Stimulated activated CD8-positive, alpha-beta memory T cell treated with anti-CD3 and anti-CD28 coated beads, Interleukin-2, amount 100 ng/mL, for 1 hour (primary cell): ENCODE measurements around the gene PTPRN2.
"Not testable (repeated sequence)": the region's sequence is repeated elsewhere in the genome, so short reads cannot be mapped to it uniquely, and the experiment has no call there.

Source experiments
- DNase-seq, 2 donors: peaks; one replicate each; pipeline ENCODE4 v3.0.0-alpha.2; 2020; ENCODE audit warnings: low read depth in 2 of 2

The PTPRN2 gene

GRCh38 chr7:158516524-158516923 lies 71.1 kb downstream of the PTPRN2 start:
- no peak for DNase-seq

- no peak for DNase-seq
Measured at GRCh38 chr7:158512869-158513268, 74.8 kb downstream of the PTPRN2 start.

GRCh38 chr7:158512042-158512441 lies 75.6 kb downstream of the PTPRN2 start:
- DNase-seq: no peak

- DNase-seq: no peak
Measured at GRCh38 chr7:158508802-158509385, 78.7 kb downstream of the PTPRN2 start.

- not testable (repeated sequence) for DNase-seq
Measured at GRCh38 chr7:158508321-158508720, 79.3 kb downstream of the PTPRN2 start.

GRCh38 chr7:158507917-158508316 lies 79.7 kb downstream of the PTPRN2 start:
- no peak for DNase-seq

- not testable (repeated sequence) for DNase-seq
Measured at GRCh38 chr7:158507175-158507574, 80.4 kb downstream of the PTPRN2 start.

GRCh38 chr7:158506626-158507025 lies 81.0 kb downstream of the PTPRN2 start:
- no peak for DNase-seq

GRCh38 chr7:158505683-158506082 lies 81.9 kb downstream of the PTPRN2 start:
- no peak for DNase-seq

- no peak for DNase-seq
Measured at GRCh38 chr7:158502068-158502750, 85.4 kb downstream of the PTPRN2 start.

- DNase-seq: no peak
Measured at GRCh38 chr7:158501393-158502067, 86.1 kb downstream of the PTPRN2 start.

- no peak for DNase-seq
Measured at GRCh38 chr7:158500651-158501052, 87.0 kb downstream of the PTPRN2 start.

- no peak for DNase-seq
Measured at GRCh38 chr7:158499082-158499455, 88.6 kb downstream of the PTPRN2 start.

- DNase-seq: no peak
Measured at GRCh38 chr7:158498443-158499081, 89.1 kb downstream of the PTPRN2 start.

- no peak for DNase-seq
Measured at GRCh38 chr7:158497627-158498026, 90.0 kb downstream of the PTPRN2 start.

- DNase-seq: no peak
Measured at GRCh38 chr7:158495786-158496185, 91.8 kb downstream of the PTPRN2 start.

- DNase-seq: no peak
Measured at GRCh38 chr7:158495216-158495615, 92.4 kb downstream of the PTPRN2 start.

- no peak for DNase-seq
Measured at GRCh38 chr7:158494643-158495042, 93.0 kb downstream of the PTPRN2 start.

GRCh38 chr7:158494162-158494586 lies 93.4 kb downstream of the PTPRN2 start:
- no peak for DNase-seq

- no peak for DNase-seq
Measured at GRCh38 chr7:158492367-158492764, 95.3 kb downstream of the PTPRN2 start.

- no peak for DNase-seq
Measured at GRCh38 chr7:158491094-158491493, 96.5 kb downstream of the PTPRN2 start.

- no peak for DNase-seq
Measured at GRCh38 chr7:158490171-158490782, 97.3 kb downstream of the PTPRN2 start.
